CD14-positive monocyte (primary cell): ENCODE results near the gene LIX1. TPM values are rescaled to one million over a fixed set of nuclear protein-coding genes. Genes with fewer than 3 reads are reported as not detected.
A peak's percentile ranks its signal among the peaks of the same experiment; 100 is the strongest.

Experiments used
- DNase-seq, 3 donors: peaks; one replicate each; pipeline ENCODE4 v3.0.0-alpha.2; 2011 to 2022
- H2AFZ ChIP-seq: 2 replicates; pipeline ENCODE4 v1.6.0; 2012; ENCODE audit warnings: mild to moderate bottlenecking, low read depth, low read length, inconsistent platforms; ENCODE audit not compliant: insufficient read depth, poor library complexity, severe bottlenecking
- H3K27ac ChIP-seq, 2 donors: 1 replicate in 1 of 2; 2 replicates in 1 of 2; pipeline ENCODE4 v1.5.1; 2012 to 2013; ENCODE audit warnings: low read length in 2 of 2, control low read depth in 1 of 2, inconsistent platforms in 1 of 2, low read depth in 1 of 2, mild to moderate bottlenecking in 1 of 2
- H3K27me3 ChIP-seq, 2 donors: one replicate each; pipeline versions ENCODE4 v1.6.0 to v1.6.1; 2011 to 2013; ENCODE audit warnings: low read length in 2 of 2; ENCODE audit not compliant: control insufficient read depth in 2 of 2, insufficient read depth in 2 of 2
- H3K36me3 ChIP-seq, 2 donors: replicated peaks in 1 of 2; 1 replicate in 1 of 2; 2 replicates in 1 of 2; pipeline versions ENCODE4 v1.5.1 to v1.6.1; 2012 to 2013; ENCODE audit warnings: low read length in 2 of 2, control low read depth in 1 of 2, inconsistent platforms in 1 of 2, mild to moderate bottlenecking in 1 of 2; ENCODE audit not compliant: insufficient read depth in 2 of 2, control insufficient read depth in 1 of 2
- H3K4me1 ChIP-seq, 2 donors: 1 replicate in 1 of 2; 2 replicates in 1 of 2; pipeline versions ENCODE4 v1.5.1 to v1.6.1; 2012 to 2013; ENCODE audit warnings: low read length in 2 of 2, control low read depth in 1 of 2, inconsistent platforms in 1 of 2, mild to moderate bottlenecking in 1 of 2, moderate library complexity in 1 of 2; ENCODE audit not compliant: insufficient read depth in 2 of 2, control insufficient read depth in 1 of 2
- H3K4me2 ChIP-seq: replicated peaks from 2 replicates; pipeline ENCODE3; 2012; ENCODE audit warnings: low read length, moderate library complexity, mild to moderate bottlenecking; ENCODE audit not compliant: poor library complexity, severe bottlenecking; ENCODE audit errors: extremely low read depth
- H3K4me3 ChIP-seq, 3 experiments: fragments of 200-600 bp in 1 of 3; sonication (generic) in 1 of 3; replicated peaks in 1 of 3; 1 replicate in 2 of 3; 2 replicates in 1 of 3; pipeline ENCODE4 v1.5.1; 2011 to 2013; ENCODE audit warnings: low read length in 3 of 3, mild to moderate bottlenecking in 3 of 3, control low read depth in 2 of 3, low read depth in 2 of 3, inconsistent platforms in 1 of 3, moderate library complexity in 1 of 3
- H3K79me2 ChIP-seq: 2 replicates; pipeline ENCODE4 v1.6.0; 2012; ENCODE audit warnings: mild to moderate bottlenecking, control low read depth, inconsistent platforms, low read length, moderate library complexity; ENCODE audit not compliant: insufficient read depth
- H3K9ac ChIP-seq: 2 replicates; pipeline ENCODE4 v1.6.0; 2017; ENCODE audit warnings: low read length, mild to moderate bottlenecking; ENCODE audit not compliant: insufficient read depth, poor library complexity, severe bottlenecking
- H3K9me3 ChIP-seq, 2 donors: replicated peaks in 1 of 2; 1 replicate in 1 of 2; 2 replicates in 1 of 2; pipeline versions ENCODE4 v1.5.1 to v1.6.1; 2012 to 2013; ENCODE audit warnings: low read length in 2 of 2, control low read depth in 1 of 2; ENCODE audit not compliant: control insufficient read depth in 1 of 2, insufficient read depth in 1 of 2
- H4K20me1 ChIP-seq: 2 replicates; pipeline ENCODE4 v1.6.0; 2012; ENCODE audit warnings: mild to moderate bottlenecking, low read length, control low read depth, moderate library complexity; ENCODE audit not compliant: insufficient read depth
- H3K27ac Mint-ChIP-seq, 7 donors: one replicate each; pipeline ENCODE4 v1.8.0; 2020; ENCODE audit warnings: mild to moderate bottlenecking in 7 of 7, mixed read lengths in 7 of 7, moderate library complexity in 6 of 7, inconsistent platforms in 2 of 7
- H3K27me3 Mint-ChIP-seq, 3 donors: one replicate each; pipeline ENCODE4 v1.8.0; 2021 to 2022; ENCODE audit warnings: low read depth in 3 of 3, mild to moderate bottlenecking in 3 of 3, mixed read lengths in 3 of 3, moderate library complexity in 3 of 3, inconsistent platforms in 1 of 3
- H3K36me3 Mint-ChIP-seq, 2 donors: one replicate each; pipeline ENCODE4 v1.8.0; 2020; ENCODE audit warnings: mixed read lengths in 2 of 2, inconsistent platforms in 1 of 2, mild to moderate bottlenecking in 1 of 2
- H3K4me1 Mint-ChIP-seq: one replicate; pipeline ENCODE4 v1.8.0; 2020; ENCODE audit warnings: mild to moderate bottlenecking, mixed read lengths
- H3K4me3 Mint-ChIP-seq, 2 donors: one replicate each; pipeline ENCODE4 v1.8.0; 2020; ENCODE audit warnings: mild to moderate bottlenecking in 2 of 2, mixed read lengths in 2 of 2, moderate library complexity in 1 of 2
- H3K9me3 Mint-ChIP-seq, 7 donors: one replicate each; pipeline ENCODE4 v1.8.0; 2020 to 2022; ENCODE audit warnings: mixed read lengths in 7 of 7, mild to moderate bottlenecking in 6 of 7, moderate library complexity in 6 of 7, inconsistent platforms in 2 of 7
- CTCF ChIP-seq: fragments of 200-600 bp; IDR thresholded peaks from one replicate; pipeline ENCODE4 v1.8.0; 2022; ENCODE audit warnings: antibody characterized with exemption, mild to moderate bottlenecking
- WGBS: methylation state at CpG from one replicate; pipeline ENCODE4 v1.1.5; 2013; ENCODE audit warnings: missing lambda C conversion rate; ENCODE audit not compliant: insufficient coverage; 5-methylcytosine and 5-hydroxymethylcytosine counted together
- intact Hi-C, 2 donors: fragments of 100-400 bp; cut with micrococcal nuclease; formaldehyde crosslinking; loops; one replicate each; pipeline versions ENCODE4 v1.15.0 to v1.15.1; 2023
- polyA plus RNA-seq, 3 donors: library from polyadenylated mRNA; depleted of rRNA in 1 of 3; unstranded in 2 of 3; stranded (reverse) in 1 of 3; fragments of 300-500 nt in 2 of 3; fragments of >200 nt in 1 of 3; fragmentation: Illumina TruSeq in 2 of 3; gene quantifications; 1 replicate in 2 of 3; 2 replicates in 1 of 3; pipeline ENCODE4 v1.2.3, GENCODE V29; 2012 to 2021

The LIX1 gene
- polyA plus RNA-seq, 3 donors, result not detected

- WGBS, result no CpG with 5 or more reads among the region's 2 CpGs
- no peaks in the 10 kb centered on the region for H3K36me3 Mint-ChIP-seq
- H3K9ac ChIP-seq, result no peak overlapping the region
- H4K20me1 ChIP-seq, result no peaks in the 10 kb centered on the region
- no peak overlapping the region for H3K4me2 ChIP-seq
- H2AFZ ChIP-seq, result no peak overlapping the region
- H3K36me3 ChIP-seq, result no peaks in the 10 kb centered on the region
- no peak overlapping the region for H3K27ac ChIP-seq
- peaks cover 16% of the 10 kb centered on the region for H3K4me1 Mint-ChIP-seq
- H3K4me1 ChIP-seq, result peaks cover 9 to 12% of the 10 kb centered on the region in 2 donors
- no peak for TF ChIP-seq CTCF
- no peaks in the 10 kb centered on the region for H3K27me3 ChIP-seq
- H3K4me3 Mint-ChIP-seq, result no peak overlapping the region
- peaks cover 0 to 3% (median 0%) of the 10 kb centered on the region in 7 donors for H3K9me3 Mint-ChIP-seq
- DNase-seq, result no peak
- intact Hi-C loops, result no loop called here
- no peak overlapping the region for H3K27ac Mint-ChIP-seq
- H3K9me3 ChIP-seq, result no peaks in the 10 kb centered on the region
- H3K4me3 ChIP-seq, result no peak overlapping the region
- no peaks in the 10 kb centered on the region for H3K79me2 ChIP-seq
- peaks cover 0 to 2% (median 2%) of the 10 kb centered on the region in 3 donors for H3K27me3 Mint-ChIP-seq
These were observed 22.2 kb downstream of the LIX1 start for GRCh38 chr5:97120195-97120594.

GRCh38 chr5:97119007-97119390 is 23.4 kb downstream of the LIX1 start:
- Mint-ChIP-seq H3K4me3 (no peak overlapping the region), H3K9me3 (peaks cover 0 to 3% (median 0%) of the 10 kb centered on the region in 7 donors), H3K36me3 (no peaks in the 10 kb centered on the region), H3K27ac (peak overlapping the region in 2 of 7 donors; percentile 24 to 77), H3K27me3 (peaks cover 0 to 2% (median 2%) of the 10 kb centered on the region in 3 donors), H3K4me1 (peaks cover 16% of the 10 kb centered on the region)
- H3K79me2 ChIP-seq, result no peaks in the 10 kb centered on the region
- no peaks in the 10 kb centered on the region for H4K20me1 ChIP-seq
- no peak overlapping the region for H3K4me2 ChIP-seq
- no peak for DNase-seq
- H3K9me3 ChIP-seq, result no peaks in the 10 kb centered on the region
- H3K36me3 ChIP-seq, result no peaks in the 10 kb centered on the region
- WGBS, result 100% methylated on average over 1 of the region's 2 CpGs
- no peak overlapping the region for H3K9ac ChIP-seq
- H3K4me1 ChIP-seq, result peaks cover 9 to 12% of the 10 kb centered on the region in 2 donors
- H2AFZ ChIP-seq, result no peak overlapping the region
- H3K4me3 ChIP-seq, result no peak overlapping the region
- H3K27me3 ChIP-seq, result no peaks in the 10 kb centered on the region
- no peak for TF ChIP-seq CTCF
- intact Hi-C loops, result no loop called here
- peak overlapping the region in 1 of 2 donors; percentile 54 for H3K27ac ChIP-seq
